GM21360 (cell line): Measurements from ENCODE around the gene ZNF790.
"Not testable (repeated sequence)": the region's sequence is repeated elsewhere in the genome, so short reads cannot be mapped to it uniquely, and the experiment has no call there.

Experiments used
- ATAC-seq: cut with Tn5 transposase; IDR thresholded peaks from one replicate; pipeline ENCODE4 v1.9.1; 2021; ENCODE audit warnings: mild to moderate bottlenecking, moderate library complexity; ENCODE audit not compliant: unreplicated experiment

Gene ZNF790

DNA sequence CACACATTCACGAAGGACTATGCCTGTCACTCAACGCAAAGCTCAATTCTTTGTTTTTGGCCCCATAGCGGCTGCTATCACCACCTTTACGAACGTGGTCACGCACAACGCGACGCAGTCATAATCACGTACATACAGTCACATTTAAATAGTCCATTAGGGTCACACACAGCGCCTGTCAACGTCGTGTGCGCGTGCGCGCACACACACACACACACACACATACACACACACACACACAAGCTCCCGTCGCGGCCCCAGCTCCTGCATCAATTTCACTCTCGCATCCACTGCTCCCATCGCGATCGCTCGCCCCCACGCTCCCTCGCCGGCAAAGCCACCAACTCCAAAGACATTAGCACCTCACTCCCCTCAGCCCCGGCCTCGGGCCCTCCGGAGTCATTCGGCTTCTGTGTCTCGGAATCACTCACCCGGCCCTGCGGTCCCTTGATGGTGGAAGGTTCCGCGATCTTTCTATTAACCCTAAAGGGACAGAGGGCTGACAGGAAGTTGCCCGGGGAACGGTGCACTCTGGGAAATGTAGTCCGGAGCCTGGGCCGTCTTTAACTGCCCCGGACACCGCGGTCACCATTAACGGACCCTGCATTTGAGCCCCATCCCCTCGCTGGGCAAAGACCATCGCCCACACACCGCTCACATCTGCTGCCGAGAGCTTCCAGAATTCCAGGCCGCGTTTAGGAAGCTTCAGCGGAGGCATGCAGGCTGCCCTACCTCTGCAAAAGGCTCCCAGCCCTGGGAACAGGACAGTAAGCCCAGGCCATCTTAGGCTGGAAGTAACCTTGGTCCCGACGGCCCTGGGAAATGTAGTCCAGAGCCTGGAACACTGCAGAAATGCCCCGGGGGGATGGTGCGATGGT lies at the start of gene ZNF790:
Gene ZNF790 (minus strand): TSS at position 482 of the 878 bp plus-strand sequence. CDS start 12,768 bp downstream, outside the sequence.
- peak; percentile 84 for ATAC-seq

DNA sequence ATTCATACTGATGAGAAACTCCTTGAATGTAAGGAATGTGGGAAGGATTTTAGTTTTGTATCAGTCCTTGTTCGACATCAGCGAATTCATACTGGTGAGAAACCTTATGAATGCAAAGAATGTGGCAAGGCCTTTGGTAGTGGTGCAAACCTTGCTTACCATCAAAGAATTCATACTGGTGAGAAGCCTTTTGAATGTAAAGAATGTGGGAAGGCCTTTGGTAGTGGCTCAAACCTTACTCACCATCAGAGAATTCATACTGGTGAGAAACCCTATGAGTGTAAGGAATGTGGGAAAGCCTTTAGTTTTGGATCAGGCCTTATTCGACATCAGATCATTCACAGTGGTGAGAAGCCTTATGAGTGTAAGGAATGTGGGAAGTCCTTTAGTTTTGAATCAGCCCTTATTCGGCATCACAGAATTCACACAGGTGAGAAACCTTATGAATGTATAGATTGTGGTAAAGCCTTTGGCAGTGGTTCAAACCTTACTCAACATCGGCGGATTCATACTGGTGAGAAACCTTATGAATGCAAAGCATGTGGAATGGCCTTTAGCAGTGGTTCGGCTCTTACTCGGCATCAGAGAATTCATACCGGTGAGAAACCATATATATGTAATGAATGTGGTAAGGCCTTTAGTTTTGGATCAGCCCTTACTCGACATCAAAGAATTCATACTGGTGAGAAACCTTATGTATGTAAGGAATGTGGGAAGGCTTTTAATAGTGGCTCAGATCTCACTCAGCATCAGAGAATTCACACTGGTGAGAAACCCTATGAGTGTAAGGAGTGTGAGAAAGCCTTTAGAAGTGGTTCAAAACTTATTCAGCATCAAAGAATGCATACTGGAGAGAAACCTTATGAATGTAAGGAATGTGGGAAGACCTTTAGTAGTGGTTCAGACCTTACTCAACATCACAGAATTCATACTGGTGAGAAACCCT lies 39.1 kb upstream of the ZNF790 start:
- ATAC-seq, result no peak

DNA sequence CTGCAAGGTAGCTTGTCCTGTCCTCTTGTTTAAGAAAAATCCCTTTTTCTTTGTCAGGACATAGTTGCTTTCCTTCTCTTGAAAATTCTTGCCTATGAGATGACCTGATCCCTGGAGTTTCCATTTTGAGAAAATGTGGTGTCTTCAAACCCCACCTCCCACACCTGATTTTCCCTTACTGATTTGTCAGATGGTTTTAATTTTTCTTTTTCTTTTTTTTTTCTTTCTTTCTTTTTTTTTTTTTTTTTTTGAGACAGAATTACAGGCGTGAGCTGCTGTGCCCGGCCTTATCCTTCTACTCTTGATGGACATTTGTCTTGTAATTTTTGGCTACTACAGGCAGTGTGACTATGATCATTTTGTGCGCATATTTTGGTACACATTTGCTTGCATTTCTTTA lies 13.7 kb upstream of the ZNF790 start:
- ATAC-seq, result no peak

DNA sequence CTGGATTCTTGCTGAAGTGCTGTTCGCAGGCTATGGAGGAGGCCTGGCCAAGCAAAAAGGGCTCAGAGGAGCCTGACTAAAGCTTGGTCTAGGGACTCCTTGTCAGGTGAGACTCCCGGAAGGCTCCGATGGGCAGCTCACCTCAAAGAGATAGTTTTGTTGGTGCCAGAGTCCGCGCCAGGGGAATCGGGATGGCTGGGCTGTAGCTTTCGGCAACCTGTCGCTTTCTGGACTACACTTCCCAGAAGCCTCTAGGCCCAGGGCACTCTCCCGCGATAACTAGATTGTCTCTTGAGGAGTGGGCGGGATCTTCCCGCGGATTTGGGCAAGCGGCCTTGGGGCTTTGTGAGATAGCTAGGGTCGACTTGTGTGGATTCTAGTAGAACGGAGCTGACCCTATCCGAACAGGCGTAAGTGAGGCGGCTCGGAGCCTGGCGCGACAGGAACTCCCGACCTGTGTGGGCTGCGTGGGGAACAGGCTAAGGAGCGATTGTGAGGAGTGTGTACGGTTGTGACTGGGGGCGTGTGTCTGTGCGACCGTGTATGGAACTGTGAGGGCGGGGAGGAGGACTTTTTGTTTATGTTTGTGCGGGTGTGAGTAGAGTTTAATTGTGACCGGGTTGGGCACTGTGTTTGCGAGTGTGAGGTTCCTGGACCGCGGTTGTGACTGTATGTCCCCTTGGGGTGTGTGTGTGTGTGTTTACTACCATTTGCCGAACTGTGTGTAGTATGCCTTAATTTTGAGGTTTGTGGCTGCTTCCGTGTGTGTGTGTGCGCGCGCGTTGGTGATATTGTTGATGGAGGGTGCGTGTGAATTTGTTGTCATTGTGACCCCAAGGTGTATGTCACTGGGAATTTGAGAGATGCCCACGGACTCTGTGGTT lies 12.6 kb upstream of the ZNF790 start, which contains the start of gene ZNF345:
Gene ZNF345 (plus strand): TSS at position 318 of the 884 bp plus-strand sequence. CDS start 25,955 bp downstream, outside the sequence.
- ATAC-seq, result peak; percentile 74

DNA sequence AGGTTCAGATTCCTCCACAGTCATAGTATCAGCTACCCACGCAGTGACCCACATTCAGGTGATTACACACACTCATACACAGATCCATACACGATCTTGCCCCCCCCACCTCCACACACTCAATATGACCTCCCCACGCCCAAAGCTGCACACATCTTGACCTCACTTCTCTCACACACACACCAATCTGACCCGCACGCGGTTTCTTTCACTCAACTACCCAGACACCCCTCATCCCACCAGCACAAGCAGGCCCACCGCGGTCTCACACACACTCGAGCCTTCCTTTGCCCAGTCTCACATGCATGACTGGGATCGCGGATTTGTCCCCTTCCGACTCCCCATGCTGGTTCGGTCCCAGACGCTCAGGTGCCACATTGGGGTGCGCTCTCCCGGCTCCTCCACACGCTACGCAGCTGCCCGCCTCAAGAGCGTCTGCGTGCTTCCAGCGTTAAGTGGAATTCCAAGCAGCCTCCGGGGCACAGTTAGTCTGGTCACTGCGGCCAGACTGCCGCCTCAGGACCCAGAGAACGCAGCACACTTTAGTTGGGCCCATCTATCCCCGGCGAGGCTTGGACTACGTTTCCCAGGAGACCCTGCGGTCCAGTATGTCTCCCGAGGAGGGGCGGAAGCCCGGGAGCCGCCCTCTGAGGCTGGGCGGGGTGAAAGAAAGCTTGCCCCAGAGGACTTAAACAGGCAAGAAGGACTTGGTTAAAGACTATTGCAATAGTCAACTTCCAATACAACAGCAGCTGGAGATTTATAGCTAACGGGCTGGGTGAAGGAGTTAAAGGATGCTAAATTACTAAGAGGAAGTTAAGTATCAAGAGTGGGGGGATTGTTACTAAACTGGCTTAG lies 11.7 kb upstream of the ZNF790 start:
- ATAC-seq, result peak; percentile 83

DNA sequence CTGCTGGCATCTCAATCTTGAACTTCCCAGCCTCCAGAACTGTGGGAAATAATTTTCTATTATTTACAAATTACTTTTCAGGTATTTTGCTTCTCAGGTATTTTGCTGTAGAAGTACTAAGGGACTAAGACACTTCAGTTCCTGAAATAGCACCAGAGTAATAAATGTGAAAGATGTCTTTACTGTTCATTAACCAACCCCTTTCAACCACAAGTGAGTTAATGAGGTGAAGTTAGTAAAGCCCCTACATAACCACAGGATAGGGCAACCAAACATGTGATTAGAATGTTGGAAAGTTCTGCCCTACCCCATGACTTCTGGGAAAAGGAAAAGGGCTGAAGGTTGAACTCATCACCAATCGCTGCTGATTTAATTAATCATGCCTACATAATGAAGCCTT lies 9.8 kb upstream of the ZNF790 start:
- ATAC-seq, result no peak

DNA sequence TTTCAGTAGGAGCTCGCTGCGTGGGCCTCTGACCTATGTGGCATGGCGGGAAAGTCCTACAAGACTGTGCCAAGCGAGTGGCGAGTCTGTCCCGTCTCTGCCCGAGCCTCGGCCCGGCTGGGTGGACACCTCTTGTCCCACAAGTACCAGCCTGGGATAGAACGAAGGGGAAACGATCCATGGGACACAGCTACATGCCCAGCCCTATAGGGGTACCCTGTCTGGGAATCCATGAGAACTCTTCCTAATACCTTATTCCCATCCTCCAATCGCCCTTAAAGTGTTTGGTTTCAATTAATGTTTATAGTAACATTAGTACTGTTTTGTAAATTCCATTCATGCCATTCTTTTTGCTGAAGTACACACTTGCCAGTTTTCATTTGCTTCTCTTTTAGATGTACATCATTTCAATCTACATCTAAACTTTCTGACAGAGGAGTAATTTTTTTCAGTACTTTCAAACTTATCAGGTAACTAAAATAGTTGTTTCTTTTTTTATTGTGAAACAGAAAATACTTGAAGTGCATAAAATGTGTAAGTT lies 667 bp upstream of the ZNF790 start:
- ATAC-seq, result no peak

DNA sequence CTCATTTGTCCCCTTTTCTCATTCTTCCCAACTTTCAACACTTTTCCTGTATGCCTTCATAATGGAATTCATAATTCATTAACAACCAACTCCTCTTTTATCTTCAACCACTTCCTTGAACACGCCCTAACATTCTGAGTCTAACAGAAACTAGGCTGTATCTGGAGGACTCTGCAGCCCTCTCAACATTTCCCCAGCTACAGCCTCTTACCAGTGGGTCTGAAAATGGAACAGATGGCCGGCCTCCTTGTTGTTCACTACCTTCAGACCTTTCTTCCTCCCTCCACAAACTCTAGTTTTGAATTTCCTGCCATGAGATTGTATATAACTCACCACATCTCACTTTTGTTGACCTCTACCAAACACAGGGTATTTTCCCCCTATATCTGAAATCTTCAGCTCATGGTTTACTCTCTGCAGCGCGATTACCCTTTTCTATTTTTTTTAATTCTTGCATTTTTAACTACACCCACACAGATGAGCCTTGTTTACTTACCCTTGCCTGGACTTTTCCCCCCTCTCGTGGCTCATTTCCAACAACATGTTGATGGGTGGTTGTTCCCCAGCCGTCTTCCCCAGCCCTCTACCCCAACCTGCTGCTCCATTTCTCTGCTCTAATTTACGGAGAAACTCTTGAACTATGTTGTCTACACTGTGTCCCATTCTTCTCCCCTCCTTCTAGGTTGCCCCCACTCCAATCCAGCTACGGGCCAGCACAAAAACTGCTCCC lies 846 bp downstream of the ZNF790 start:
- no peak for ATAC-seq

DNA sequence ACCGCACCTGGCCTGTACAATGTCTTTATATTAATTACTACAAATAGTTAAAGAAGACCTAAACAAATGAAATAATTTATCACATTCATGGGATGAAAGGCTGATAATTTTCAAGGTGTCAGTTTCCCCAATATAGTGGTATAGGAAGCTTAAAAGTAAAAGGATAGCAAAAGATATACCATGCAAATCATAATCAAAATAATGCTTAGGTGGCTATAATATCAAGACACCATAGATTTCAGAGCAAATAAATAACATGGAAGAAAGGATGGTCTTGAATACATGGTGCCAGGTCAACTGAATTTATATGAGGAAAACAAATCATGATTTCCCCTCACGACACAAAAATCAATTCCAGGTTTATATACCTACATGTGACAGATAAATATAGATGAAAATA lies 4.8 kb downstream of the ZNF790 start:
- no peak for ATAC-seq

DNA sequence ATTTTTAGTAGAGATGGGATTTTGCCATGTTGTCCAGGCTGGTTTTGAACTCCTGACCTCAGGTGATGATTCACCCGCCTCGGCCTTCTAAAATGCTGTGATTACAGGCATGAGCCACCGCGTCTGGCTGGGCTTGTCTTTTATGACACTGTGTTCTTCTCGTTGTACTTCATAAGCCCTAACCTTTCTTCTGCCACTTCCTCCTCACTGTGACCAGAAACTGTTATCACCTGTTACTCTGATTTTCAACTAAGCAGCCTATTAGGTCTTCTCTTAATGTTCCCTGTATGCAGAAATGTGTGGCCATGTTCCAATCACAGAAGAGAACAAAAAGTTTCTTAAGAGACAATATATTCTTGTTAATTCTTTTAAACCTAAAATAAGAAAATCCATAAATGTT lies 16.4 kb downstream of the ZNF790 start:
- no peak for ATAC-seq

DNA sequence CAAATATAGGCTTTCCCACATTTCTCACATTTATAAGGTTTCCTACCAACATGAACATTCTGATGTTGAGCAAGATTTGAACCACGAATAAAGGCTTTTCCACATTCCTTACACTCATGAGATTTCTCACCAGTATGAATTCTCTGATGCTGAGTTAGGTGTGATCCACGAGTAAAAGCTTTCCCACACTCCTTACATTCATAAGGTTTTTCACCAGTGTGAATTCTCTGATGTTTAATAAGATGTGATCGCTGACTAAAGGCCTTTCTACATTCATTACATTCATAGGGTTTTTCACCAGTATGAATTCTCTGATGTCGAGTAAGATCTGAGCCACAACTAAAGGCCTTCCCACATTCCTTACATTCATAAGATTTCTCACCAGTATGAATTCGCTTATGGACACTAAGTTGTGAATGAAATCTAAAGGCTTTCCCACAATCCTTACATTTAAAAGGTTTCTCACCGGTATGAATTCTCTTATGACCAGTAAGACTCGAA lies 19.0 kb downstream of the ZNF790 start:
- ATAC-seq, result no peak

DNA sequence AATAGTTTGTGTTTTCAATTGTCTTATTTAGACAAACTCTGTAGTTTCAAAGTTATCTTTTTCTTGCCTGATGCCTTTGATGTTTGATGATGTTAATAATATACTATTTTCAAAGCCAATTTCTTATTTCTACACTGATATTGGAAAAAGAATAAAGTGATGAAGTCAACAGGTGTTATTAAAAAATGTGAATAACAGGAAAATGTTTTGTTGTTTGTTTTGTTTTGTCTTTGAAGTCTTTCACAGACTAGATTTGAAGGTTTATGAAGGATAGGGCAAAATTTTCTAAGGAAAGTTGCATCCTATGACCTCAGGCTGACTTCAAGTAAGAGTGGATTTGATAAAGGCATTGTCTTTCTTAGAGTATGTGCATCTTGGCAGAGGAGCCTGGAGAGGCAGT lies 31.2 kb downstream of the ZNF790 start:
- no peak for ATAC-seq

DNA sequence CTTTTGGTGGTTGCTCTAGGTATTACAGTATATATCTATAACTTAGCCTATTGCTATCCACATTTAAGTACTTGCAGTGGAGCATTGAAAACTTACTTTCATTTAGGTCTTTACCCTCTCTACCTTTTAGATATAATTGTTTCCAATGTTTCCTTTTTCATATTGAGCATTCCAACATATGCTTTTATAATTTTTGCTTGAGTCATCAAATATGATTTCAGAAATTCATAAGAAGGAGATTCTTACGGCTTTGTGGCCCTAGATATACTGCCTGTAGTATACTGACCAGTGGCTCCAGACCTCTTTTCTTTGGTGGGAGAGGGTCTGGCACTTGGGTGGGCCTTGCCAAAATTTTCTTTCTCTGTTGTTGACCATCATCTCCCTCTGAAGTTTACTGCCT lies 32.8 kb downstream of the ZNF790 start:
- ATAC-seq, result no peak

DNA sequence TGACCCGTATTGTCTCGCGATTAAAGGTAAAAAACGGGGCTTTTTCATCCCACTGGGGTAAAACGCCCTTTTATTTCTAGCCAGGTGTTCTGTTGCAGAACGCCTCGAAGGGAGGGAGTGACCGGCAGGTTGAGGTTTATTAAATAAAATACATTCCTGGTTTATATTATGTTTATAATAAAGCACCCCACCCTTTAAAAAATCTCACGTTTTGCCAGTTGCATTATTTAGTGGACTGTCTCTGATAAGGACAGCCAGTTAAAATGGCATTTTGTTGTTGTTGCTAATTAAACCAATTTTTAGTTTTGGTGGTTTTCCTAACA lies 40.4 kb downstream of the ZNF790 start:
- no peak for ATAC-seq

DNA sequence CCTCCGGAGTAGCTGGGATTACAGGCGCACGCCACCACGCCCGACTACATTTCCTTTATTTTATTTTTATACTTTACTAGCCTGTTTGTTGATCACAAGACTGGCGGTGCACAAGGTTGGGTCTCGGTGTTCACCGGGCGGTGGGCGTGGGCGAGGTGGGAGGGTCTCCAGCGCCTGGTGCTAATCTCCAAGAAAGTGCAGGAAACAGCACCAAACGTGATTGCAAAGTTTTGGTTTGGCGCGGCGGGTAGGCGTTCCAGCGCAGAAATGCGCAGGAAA lies 41.5 kb downstream of the ZNF790 start:
- no peak for ATAC-seq

DNA sequence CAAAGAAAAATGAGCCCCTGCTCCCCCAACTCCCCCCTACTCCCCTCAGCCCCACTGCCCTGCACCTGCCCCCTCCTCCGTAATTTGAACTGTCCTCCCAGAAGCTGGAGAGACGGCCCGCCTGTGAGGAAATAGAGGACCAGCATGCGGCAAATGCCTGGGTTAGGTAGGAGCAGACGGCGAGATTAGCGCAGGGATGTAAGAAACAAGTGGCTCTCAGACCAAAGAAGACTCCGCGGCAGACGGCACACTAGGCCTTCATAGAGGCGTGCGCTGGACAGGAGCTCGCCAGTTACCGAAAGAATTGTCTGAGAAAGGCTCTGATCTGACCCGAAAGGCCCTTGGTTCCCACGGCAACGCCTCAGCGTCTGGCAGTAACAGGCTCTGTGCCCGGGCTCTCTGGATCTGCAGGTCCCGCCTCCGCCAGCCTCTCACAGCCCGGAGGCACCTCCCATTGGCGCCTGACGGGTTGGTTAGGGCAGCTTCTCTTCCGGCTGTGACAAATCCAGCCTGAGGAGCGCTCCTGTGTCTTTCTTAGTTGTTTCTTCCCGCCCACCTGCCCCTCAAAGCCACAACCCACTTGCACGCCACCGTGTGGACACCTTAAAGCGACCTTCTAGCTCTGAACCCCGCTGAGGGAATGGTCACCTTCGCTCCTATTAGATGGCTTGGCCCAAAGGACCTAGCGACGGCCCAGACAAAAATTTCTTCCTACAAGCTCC lies 46.6 kb downstream of the ZNF790 start:
- not testable (repeated sequence) for ATAC-seq

DNA sequence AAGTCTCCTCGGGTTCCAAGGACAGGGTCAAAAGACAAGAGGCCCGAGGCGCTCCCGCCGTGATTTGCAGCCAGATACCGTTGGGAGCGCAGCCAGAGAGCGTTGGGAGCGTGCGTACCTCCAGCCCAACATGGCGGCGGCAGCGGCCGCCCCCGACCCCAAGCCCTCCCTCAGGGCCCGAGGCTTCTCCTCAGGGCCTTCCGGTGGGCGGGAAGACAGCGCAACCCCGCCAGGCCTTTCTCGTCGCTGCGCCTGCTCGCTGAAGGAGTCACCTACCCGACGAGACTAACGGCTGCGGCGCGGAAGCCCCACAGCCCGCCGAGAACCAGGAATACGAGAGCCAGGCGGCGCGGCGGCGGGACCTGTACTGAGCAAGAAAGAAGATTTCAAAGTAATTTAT lies 62.4 kb downstream of the ZNF790 start:
- no peak for ATAC-seq

DNA sequence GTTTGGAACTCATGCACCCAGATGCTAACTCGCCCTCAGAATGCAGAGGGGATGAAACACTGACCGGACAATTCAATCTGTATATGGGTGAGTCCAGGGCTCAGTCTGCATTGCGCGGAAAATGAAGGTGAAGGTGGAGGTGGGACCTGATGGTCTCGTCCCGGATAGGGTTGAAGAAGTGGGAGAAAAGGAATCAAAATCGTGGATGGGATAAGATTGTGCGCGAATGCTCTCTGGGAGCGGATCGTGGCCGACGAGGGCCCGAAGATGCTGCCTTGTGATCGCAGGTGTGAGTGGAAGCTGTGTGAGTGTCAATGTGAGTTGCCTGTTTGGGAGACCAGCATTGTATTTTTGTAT lies 65.0 kb downstream of the ZNF790 start:
- no peak for ATAC-seq
